Suprapubic skin (tissue), 4 donors: Measurements from ENCODE around the gene CADM4. TPM values are rescaled to one million over a fixed set of nuclear protein-coding genes. Genes with fewer than 3 reads are reported as not detected.

ENCODE experiments used
- DNase-seq, 2 donors: peaks; one replicate each; pipeline ENCODE4 v3.0.0-alpha.2; 2019; ENCODE audit warnings: low spot score in 2 of 2
- H3K27ac ChIP-seq: fragments of 200-600 bp; sonication (generic); one replicate; pipeline ENCODE4 v1.5.1; 2019
- H3K27me3 ChIP-seq: fragments of 200-600 bp; sonication (generic); one replicate; pipeline ENCODE4 v1.5.1; 2019
- H3K36me3 ChIP-seq: fragments of 200-600 bp; sonication (generic); one replicate; pipeline ENCODE4 v1.5.1; 2019
- H3K4me1 ChIP-seq: fragments of 200-600 bp; sonication (generic); one replicate; pipeline ENCODE4 v1.5.1; 2019
- H3K4me3 ChIP-seq: fragments of 200-600 bp; sonication (generic); one replicate; pipeline ENCODE4 v1.5.1; 2019; ENCODE audit warnings: mild to moderate bottlenecking
- H3K9me3 ChIP-seq: fragments of 200-600 bp; sonication (generic); one replicate; pipeline ENCODE4 v1.5.1; 2019
- EP300 ChIP-seq: sonication (generic); formaldehyde crosslinking; IDR thresholded peaks from one replicate; pipeline ENCODE4 v1.6.1; 2017; ENCODE audit warnings: antibody characterized with exemption
- POLR2A ChIP-seq, 2 donors: fragments of 450-650 bp; IDR thresholded peaks; one replicate each; pipeline ENCODE4 v1.6.1; 2017; ENCODE audit warnings: antibody characterized with exemption in 2 of 2, mild to moderate bottlenecking in 2 of 2, moderate library complexity in 2 of 2
- POLR2AphosphoS5 ChIP-seq, 3 donors: sonication (generic); formaldehyde crosslinking; IDR thresholded peaks; one replicate each; pipeline ENCODE4 v1.6.1; 2017; ENCODE audit warnings: antibody characterized with exemption in 3 of 3
- WGBS: methylation state at CpG from one replicate; pipeline ENCODE4 v1.1.5; 2018; 5-methylcytosine and 5-hydroxymethylcytosine counted together
- total RNA-seq, 4 donors: library from RNA; depleted of rRNA; stranded (reverse); fragments of >200 nt; gene quantifications; one replicate each; pipeline ENCODE4 v1.1.0, GENCODE V29; 2016
- TF ChIP-seq, protein P1 (sequence below), 2 donors: fragments of 200-600 bp in 1 of 2; fragments of 450-650 bp in 1 of 2; sonication (generic) in 1 of 2; IDR thresholded peaks; one replicate each; pipeline ENCODE4 v1.5.1; 2016 to 2019; ENCODE audit warnings: antibody characterized with exemption in 2 of 2, mild to moderate bottlenecking in 1 of 2, moderate library complexity in 1 of 2

Gene CADM4
- total RNA-seq, 4 donors from 2014 or later, result 14.1 to 23.8 (median 15.7) TPM

DNA sequence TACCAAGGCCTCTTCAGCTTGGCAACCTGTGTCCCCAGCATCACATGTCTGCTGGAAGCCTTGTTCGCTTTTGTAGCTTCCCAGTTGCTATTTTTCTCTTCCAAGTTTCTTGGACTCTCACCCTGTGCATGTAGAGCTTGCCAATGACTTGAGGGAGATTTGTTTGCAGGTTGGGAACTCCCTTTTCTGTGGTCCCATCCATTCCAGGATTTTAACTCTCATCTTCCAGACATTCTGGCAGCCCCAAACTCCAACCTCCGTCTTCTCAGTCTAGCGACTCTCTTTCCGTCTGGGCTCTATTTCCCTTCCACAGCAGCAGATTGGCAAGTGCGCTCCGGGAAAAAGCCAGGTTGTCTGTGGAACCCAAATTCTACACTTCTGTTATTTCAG is 21.3 kb upstream of the CADM4 start:
- WGBS, result 59% methylated on average over 6 of the region's 6 CpGs
- no peaks in the 10 kb centered on the region for H3K4me1 ChIP-seq
- no peak for TF ChIP-seq POLR2AphosphoS5 (IDR thresholded peaks at IDR 0.05)
- TF ChIP-seq, protein P1, sequence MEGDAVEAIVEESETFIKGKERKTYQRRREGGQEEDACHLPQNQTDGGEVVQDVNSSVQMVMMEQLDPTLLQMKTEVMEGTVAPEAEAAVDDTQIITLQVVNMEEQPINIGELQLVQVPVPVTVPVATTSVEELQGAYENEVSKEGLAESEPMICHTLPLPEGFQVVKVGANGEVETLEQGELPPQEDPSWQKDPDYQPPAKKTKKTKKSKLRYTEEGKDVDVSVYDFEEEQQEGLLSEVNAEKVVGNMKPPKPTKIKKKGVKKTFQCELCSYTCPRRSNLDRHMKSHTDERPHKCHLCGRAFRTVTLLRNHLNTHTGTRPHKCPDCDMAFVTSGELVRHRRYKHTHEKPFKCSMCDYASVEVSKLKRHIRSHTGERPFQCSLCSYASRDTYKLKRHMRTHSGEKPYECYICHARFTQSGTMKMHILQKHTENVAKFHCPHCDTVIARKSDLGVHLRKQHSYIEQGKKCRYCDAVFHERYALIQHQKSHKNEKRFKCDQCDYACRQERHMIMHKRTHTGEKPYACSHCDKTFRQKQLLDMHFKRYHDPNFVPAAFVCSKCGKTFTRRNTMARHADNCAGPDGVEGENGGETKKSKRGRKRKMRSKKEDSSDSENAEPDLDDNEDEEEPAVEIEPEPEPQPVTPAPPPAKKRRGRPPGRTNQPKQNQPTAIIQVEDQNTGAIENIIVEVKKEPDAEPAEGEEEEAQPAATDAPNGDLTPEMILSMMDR (IDR thresholded peaks at IDR 0.05), result no peak
- no peak for TF ChIP-seq POLR2A (IDR thresholded peaks at IDR 0.05)
- TF ChIP-seq EP300, result no peak
- H3K9me3 ChIP-seq, result no peaks in the 10 kb centered on the region
- H3K27ac ChIP-seq, result no peak overlapping the region
- DNase-seq, result no peak
- H3K36me3 ChIP-seq, result peaks cover 15% of the 10 kb centered on the region
- H3K4me3 ChIP-seq, result no peak overlapping the region
- no peaks in the 10 kb centered on the region for H3K27me3 ChIP-seq

DNA sequence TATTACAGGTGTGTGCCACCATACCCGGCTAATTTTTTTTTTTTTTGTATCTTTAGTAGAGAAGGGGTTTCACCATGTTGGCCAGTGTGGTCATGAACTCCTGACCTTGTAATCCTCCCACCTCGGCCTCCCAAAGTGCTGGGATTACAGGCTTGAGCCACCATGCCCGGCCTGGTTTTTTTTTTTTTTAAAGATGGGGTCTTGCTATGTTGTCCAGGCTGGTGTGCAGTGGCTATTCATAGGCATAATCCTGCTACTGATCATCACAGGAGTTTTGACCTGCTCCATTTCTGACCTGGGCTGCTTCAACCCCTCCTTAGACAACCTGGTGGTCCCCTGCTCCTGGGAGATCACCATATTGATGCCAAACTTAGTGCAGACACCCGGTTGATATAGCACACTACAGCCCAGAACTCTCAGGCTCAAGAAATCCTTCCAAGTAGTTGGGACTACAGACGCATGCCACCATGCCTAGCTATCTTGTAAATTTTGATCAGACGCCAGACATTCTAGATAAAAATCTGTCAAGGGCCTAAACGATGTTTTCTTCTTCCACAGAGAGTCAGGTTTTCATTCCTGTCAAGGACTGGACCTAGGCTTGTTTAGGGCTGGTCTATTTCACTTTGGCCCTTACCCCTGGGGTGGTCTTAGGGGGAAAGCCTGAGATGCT is 20.8 kb upstream of the CADM4 start:
- Histone ChIP-seq H3K27ac (no peak overlapping the region), H3K4me3 (no peak overlapping the region), H3K4me1 (no peaks in the 10 kb centered on the region), H3K9me3 (no peaks in the 10 kb centered on the region), H3K27me3 (no peaks in the 10 kb centered on the region), H3K36me3 (peaks cover 21% of the 10 kb centered on the region)
- no peak for DNase-seq
- TF ChIP-seq EP300 (no peak), POLR2AphosphoS5 (IDR thresholded peaks at IDR 0.05) (no peak), POLR2A (IDR thresholded peaks at IDR 0.05) (no peak)
- TF ChIP-seq, protein P1 (IDR thresholded peaks at IDR 0.05), result no peak
- WGBS, result 59% methylated on average over 7 of the region's 7 CpGs

DNA sequence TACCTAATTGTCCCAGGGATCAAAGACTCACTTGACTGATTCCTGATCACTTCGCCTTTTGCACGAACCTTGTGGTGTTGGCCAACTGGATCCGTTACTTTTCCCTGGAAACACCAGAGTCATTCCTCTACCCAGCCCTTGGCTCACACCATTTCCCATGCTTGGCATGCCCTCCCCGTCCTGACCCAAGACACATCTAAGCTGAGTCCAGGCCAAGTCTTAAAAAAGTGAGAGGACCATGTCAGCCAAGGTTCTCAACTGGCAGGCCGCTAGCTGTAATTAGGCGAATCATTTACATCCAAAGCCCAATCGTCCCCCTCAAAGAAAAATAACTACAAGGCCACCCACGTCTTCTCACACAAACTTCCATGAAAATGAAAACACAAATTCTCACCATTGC is 18.8 kb upstream of the CADM4 start:
- TF ChIP-seq POLR2AphosphoS5 (IDR thresholded peaks at IDR 0.05) (no peak), POLR2A (IDR thresholded peaks at IDR 0.05) (no peak), EP300 (no peak)
- TF ChIP-seq, protein P1 (IDR thresholded peaks at IDR 0.05), result no peak

DNA sequence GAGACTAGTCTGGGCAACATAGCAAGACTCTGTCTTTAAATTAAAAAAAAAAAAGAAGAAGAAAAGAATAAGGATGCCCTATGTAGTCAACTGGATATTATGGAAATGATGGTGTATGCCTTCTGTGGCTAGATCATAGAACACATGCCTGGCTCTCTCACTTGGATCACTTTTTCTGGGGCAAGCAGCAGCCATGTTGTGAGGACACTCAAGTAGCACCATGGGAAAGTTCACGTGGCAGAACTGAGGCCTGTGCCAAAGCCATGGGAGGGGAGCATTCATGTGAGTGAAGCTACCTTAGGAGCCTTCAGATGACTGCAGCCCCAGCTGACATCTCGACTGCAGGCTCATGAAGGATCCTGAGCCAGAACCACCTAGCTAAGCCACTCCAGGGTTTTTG is 18.4 kb upstream of the CADM4 start:
- Histone ChIP-seq H3K36me3 (peaks cover 39% of the 10 kb centered on the region), H3K27ac (no peak overlapping the region), H3K27me3 (no peaks in the 10 kb centered on the region), H3K9me3 (no peaks in the 10 kb centered on the region), H3K4me1 (no peaks in the 10 kb centered on the region), H3K4me3 (no peak overlapping the region)
- WGBS, result 100% methylated on average over 2 of the region's 2 CpGs
- DNase-seq, result no peak
- TF ChIP-seq, protein P1 (IDR thresholded peaks at IDR 0.05), result no peak
- TF ChIP-seq POLR2AphosphoS5 (IDR thresholded peaks at IDR 0.05), result no peak
- TF ChIP-seq EP300, result no peak
- no peak for TF ChIP-seq POLR2A (IDR thresholded peaks at IDR 0.05)

More for the DNA sequence above, 18.8 kb upstream of the CADM4 start:
- H3K4me1 ChIP-seq, result no peaks in the 10 kb centered on the region
- WGBS, result 94% methylated on average over 8 of the region's 8 CpGs
- DNase-seq, result no peak
- H3K9me3 ChIP-seq, result no peaks in the 10 kb centered on the region
- H3K27ac ChIP-seq, result no peak overlapping the region
- H3K36me3 ChIP-seq, result peaks cover 35% of the 10 kb centered on the region
- H3K4me3 ChIP-seq, result no peak overlapping the region
- H3K27me3 ChIP-seq, result no peaks in the 10 kb centered on the region

DNA sequence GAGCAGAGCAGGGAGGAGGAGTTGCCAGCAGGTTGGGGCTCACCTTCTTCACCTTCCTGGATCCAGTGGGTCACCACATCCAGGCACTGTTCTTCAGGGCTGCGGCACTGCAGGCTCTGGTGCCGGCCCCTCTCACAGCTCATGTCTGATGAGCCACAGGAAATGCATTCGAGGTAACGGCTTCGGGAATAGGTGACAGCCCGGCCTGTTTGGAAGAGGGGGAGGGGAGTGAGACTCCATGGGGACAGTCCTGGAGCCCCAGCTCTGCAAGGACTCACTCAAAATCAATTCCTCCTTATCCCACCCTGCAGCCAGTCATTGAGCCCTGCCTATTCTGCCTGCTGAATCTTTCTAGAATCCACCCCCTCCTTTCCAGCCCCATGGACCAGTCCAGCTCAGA is 16.8 kb upstream of the CADM4 start:
- DNase-seq, result no peak
- H3K27me3 ChIP-seq, result no peaks in the 10 kb centered on the region
- H3K4me1 ChIP-seq, result peaks cover 7% of the 10 kb centered on the region
- no peaks in the 10 kb centered on the region for H3K9me3 ChIP-seq
- TF ChIP-seq, protein P1 (IDR thresholded peaks at IDR 0.05), result no peak
- TF ChIP-seq EP300, result no peak
- no peak for TF ChIP-seq POLR2AphosphoS5 (IDR thresholded peaks at IDR 0.05)
- TF ChIP-seq POLR2A (IDR thresholded peaks at IDR 0.05), result no peak
- no peak overlapping the region for H3K27ac ChIP-seq
- no peak overlapping the region for H3K4me3 ChIP-seq
- 95% methylated on average over 3 of the region's 6 CpGs for WGBS
- peaks cover 44% of the 10 kb centered on the region for H3K36me3 ChIP-seq
